ENCODE data around the gene ZNF32.

Gene ZNF32

GRCh38 chr10:43648398-43649184 is at the start of gene ZNF32:
Gene ZNF32, minus strand, starts transcription at chr10:43648881. Its CDS starts 2,748 bp downstream, at chr10:43646133.
- peak; percentile 50 to 60 for DNase-seq (ENCODE audit: low read depth in 2 of 2, low spot score in 1 of 2)

- no peak for DNase-seq (ENCODE audit: low read depth in 2 of 2, low spot score in 1 of 2)
Observed at GRCh38 chr10:43698156-43698555, 49.5 kb upstream of the ZNF32 start.

DNA sequence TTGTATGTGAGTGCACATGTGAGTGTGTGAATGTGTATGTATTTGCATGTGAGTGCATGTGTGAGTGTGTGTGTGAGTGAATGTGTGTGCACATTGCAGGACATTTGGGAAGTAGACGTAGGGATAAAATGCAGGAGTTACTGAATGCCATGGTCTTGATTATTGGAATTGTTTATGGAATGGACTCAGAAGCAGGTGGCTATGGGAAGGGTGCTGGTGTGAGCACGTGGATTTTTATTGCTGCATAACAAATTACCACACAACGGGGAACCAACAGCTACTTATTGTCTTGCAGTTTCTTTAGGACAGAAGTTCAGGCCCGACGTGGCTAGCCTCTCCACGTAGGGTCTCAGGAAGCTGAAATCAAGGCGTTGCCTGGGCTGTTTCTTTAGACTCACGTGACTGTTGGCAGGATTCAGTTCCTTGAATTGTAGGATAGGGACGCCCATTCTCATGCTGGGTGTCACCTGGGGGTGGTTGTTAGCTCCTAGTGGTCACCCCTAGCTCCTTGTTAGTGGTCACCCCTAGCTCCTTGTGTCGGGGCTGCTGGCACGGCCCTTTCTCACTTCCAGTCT is 48.3 kb upstream of the ZNF32 start:
- DNase-seq (ENCODE audit: low read depth in 2 of 2, low spot score in 1 of 2): no peak

DNA sequence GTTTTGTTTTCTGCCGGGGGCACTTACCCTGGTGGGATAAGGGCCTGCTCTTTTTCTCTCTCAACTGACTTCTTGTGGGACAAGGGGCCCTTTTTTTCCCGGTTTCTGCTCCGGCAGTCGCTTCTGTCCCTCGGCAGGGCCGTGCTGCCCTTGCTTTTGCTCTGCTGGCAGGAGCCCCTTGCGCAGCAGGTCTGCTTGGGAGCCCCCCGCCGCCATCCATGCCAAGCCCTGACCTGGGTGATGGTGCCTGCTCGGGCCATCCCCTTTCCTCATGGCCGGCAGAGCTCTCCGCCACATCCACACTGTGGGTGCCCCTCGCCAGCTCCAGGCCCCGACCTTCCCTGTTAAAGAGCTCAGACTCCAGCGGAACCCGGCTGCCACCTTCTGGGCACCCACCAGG is 47.0 kb upstream of the ZNF32 start:
- DNase-seq (ENCODE audit: low read depth in 2 of 2, low spot score in 1 of 2): no peak

DNA sequence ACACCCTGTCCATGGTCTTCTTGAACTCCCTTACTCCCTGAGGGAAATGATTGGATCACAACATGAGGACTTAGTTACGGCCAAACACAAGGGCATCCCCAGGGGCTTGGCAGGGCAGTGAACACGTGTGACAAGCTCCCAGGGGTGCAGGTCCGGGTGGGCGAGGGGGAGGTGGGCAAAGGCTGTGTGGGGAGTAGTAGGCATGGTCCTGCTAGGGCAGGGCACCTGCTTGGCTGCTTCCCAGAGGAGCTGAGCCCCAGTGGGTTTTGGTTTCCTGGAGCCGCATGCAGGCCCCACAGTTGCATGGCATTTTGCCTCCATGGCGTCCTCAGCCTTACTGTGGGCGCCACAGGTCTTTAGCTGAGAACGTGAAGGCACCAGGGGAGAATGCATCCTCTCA is 46.6 kb upstream of the ZNF32 start:
- no peak for DNase-seq (ENCODE audit: low read depth in 2 of 2, low spot score in 1 of 2)

DNA sequence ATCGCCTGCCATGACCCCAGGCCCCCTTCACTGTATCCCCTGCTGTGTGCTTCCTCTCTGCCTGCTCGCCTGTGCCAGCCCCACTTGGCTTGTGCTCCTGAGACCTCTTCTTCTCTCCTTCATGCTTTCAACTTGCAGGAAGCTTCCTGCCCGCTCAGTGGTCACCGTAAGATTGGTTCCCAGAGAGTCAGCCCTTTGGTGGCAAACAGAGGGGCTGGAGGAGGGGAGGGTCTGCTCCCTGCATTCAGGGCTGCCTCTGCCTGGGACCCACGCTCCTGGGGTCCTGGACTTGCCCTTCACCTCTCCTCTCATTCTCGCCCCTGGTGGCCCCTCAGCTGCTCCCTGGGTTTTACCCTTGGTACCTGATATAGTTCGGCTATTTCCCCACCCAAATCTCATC is 45.8 kb upstream of the ZNF32 start:
- no peak for DNase-seq (ENCODE audit: low read depth in 2 of 2, low spot score in 1 of 2)

GRCh38 chr10:43693602-43694001 is 44.9 kb upstream of the ZNF32 start:
- DNase-seq (ENCODE audit: low read depth in 2 of 2, low spot score in 1 of 2): no peak

DNA sequence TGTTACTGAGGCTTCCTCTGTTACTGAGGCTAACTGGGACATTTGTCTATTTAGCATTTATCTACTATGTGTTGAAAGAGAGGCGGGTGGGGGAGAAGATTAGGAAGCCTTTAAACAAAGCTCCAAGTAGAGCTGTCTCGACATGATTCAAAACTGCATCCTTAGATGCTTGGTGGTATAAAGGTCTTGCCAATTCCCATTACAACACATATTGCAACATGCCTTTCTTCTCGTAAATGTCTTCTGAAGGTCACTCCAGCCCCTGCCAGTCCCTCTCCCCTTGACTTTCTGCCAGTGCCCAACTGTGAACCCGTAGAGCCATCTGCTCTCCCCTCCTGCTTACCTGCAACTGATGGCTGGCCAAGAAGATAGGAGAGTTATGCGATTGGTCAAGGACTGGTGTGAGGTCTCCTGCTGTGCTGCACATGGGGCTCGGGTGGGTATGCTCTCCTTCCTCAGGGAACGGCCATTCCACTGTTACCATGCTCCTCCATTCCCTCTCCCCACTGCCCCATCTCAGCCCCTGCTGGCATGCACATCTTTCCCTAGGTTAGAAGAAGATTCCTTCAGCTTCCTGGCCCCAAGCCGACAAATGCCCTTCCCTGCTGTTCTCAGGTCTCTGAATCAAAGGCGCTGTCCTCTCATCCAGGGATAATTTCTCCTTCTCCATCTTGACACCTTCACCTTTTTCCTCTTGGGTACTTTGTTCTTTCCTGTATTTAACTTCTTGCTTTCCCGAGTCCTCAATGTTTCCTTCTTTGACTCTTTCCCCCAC is 43.6 kb upstream of the ZNF32 start:
- DNase-seq (ENCODE audit: low read depth in 2 of 2, low spot score in 1 of 2): no peak

GRCh38 chr10:43691485-43691884 is 42.8 kb upstream of the ZNF32 start:
- no peak for DNase-seq (ENCODE audit: low read depth in 2 of 2, low spot score in 1 of 2)

GRCh38 chr10:43689955-43690771 is 41.5 kb upstream of the ZNF32 start:
- peak; percentile 48 to 68 for DNase-seq (ENCODE audit: low read depth in 2 of 2, low spot score in 1 of 2)

DNA sequence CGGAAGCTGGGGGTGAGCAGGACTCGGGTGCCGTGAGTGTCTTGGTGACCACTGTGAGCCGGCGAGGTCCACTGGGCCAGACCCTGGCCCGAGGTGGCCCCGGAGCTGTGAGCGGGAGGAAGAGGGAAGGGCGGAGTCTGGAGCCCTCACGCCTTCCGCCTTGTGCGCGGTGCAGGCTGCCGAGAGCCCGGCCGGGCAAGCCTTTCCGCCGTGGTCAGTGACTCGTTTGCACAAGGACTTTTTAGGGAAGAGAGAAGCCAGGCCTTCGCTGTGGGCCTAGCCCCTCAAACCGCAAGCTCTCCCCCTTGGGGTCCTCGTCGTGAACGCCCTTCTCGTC is 40.9 kb upstream of the ZNF32 start:
- no peak for DNase-seq (ENCODE audit: low read depth in 2 of 2, low spot score in 1 of 2)

GRCh38 chr10:43689007-43689491 is 40.4 kb upstream of the ZNF32 start:
- no peak for DNase-seq (ENCODE audit: low read depth in 2 of 2, low spot score in 1 of 2)

- DNase-seq (ENCODE audit: low read depth in 2 of 2, low spot score in 1 of 2): no peak
Observed at GRCh38 chr10:43688348-43688892, 39.7 kb upstream of the ZNF32 start.

- DNase-seq (ENCODE audit: low read depth in 2 of 2, low spot score in 1 of 2): no peak
Observed at GRCh38 chr10:43687373-43687772, 38.7 kb upstream of the ZNF32 start.

DNA sequence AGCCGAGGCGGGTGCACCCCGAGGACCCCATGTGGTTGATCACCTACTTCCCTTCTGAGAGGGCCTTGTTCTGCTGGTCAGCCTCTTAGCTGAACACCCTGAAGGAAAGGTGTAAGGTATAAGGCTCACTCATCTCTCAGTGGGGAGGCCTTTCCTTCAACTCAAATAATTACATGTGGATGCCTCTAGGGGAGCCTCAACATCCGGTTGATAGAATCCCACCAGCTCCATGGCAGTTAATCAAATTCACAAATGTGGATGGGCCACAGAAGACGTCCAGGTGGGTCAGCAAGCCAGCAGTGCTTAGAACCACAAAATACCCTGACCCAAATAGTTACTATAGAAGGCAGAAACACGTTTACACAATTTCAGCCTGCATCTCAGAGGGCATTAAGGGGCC is 37.7 kb upstream of the ZNF32 start:
- DNase-seq (ENCODE audit: low read depth in 2 of 2, low spot score in 1 of 2): no peak

DNA sequence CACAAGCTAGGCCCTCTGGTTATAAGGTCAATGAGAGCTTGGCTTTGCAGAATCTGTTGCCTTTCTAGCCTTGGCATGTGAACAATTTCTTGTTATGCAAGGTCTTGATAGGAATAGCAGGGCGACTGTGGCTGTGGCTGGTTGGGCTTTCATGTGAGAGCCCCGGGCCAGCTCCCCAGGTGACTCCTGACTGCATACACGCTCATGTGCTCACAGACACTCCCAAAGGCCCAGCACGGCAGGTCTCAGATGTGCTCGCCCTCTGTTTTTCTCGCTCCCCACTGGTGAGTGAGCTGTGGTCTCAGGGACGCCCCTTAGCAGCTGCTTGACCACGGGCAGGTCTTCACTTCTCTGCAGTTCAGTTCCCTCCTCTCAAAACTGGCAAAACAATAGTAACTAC is 37.1 kb upstream of the ZNF32 start:
- no peak for DNase-seq (ENCODE audit: low read depth in 2 of 2, low spot score in 1 of 2)

DNA sequence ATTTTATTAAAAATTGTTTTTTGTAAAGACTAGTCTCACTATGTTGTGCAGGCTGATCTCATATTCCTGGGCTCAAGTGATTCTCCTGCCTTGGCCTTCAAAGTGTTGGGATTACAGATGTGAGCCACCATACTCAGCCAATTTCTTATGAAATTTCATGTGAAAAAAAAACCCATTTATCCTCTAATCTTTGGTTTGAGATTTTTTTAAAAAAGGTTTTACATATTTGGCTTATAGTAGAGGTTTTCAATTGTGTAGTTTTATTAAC is 35.5 kb upstream of the ZNF32 start:
- no peak for DNase-seq (ENCODE audit: low read depth in 2 of 2, low spot score in 1 of 2)

DNA sequence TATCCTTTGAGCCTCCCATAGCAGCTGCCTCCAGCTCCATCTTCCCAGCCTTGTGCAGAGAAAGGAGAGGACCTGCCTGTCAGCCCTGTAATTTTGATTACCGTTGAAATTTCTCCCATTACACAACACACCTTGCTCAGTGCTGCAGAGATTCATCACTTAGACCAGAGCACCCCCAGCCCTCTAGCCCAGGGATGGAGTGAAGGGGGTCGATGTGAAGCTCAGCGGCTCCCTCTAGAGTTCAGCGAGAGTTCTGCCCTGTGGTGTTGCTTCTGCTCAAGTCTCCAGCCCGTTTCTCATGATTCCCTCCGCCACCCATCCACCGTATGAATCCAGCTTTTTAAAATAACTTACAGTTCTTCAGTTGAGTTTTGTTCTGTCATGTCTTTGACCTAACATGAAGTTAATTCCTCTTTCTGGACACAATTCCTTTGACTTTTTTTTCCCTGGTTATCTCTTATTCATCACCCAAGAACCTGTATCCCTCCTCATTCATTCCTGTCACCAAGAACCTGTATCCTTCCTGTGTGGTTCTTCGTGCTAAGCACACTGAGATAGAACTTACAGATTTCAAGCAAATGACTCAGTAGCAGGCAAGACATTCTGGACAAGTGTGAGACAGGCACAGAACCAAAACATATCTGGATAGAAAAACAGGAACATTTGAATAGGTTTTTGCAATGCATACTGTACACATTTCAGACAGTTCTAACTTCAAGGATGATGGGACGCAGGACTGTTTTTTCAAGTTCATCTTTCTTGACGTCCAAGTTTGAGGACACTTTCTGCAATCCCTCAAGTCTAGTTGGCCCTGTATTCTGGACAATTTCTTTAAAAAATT is 35.0 kb upstream of the ZNF32 start:
- no peak for DNase-seq (ENCODE audit: low read depth in 2 of 2, low spot score in 1 of 2)

DNA sequence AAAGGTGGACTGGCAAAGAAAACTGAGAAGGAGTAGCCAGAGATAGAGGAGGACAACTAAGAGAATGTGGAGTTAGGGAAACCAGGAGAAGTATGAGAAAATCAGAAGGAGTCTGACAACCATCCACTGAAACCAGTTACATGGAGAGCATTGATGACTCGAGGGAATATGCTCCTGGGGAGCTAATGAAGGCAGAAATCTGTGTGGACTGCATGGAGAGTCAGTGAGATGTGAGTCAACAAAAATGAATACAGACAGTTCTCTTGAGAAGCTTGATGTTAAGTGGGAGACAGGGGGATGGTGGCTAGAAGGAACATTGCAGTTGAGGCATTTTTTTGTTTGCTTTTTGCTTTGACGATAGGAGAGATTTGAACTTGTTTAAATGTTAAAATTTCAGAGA is 34.3 kb upstream of the ZNF32 start:
- DNase-seq (ENCODE audit: low read depth in 2 of 2, low spot score in 1 of 2): no peak

DNA sequence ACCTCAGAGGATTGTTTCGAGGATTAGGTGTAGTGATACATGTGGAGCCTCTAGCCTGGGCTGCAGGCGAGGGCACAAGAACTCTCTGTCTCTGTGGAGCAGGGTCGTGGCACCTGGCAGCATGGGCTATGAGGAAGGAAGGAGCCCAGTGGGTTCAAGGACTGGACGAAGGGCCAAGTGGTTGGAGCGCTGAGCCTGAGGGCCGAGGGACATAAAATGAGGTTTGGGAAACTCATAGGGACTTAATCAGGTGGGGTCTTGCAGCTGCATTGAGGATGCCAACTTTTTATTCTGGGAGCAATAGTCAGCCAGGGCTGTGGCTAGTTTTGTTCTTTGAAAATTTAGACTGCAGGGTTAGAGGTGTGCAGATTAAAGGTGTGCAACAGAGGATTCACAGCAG is 33.0 kb upstream of the ZNF32 start:
- no peak for DNase-seq (ENCODE audit: low read depth in 2 of 2, low spot score in 1 of 2)
